GM19468 (cell line): ENCODE data around the gene CEP72.
"Not testable (repeated sequence)": the region's sequence is repeated elsewhere in the genome, so short reads cannot be mapped to it uniquely, and the experiment has no call there.

ENCODE experiments used
- ATAC-seq: cut with Tn5 transposase; IDR thresholded peaks from one replicate; pipeline ENCODE4 v1.9.1; 2021; ENCODE audit warnings: mild to moderate bottlenecking, moderate library complexity, moderate number of reproducible peaks; ENCODE audit not compliant: unreplicated experiment; ENCODE audit errors: extremely low read depth

CEP72 gene

DNA sequence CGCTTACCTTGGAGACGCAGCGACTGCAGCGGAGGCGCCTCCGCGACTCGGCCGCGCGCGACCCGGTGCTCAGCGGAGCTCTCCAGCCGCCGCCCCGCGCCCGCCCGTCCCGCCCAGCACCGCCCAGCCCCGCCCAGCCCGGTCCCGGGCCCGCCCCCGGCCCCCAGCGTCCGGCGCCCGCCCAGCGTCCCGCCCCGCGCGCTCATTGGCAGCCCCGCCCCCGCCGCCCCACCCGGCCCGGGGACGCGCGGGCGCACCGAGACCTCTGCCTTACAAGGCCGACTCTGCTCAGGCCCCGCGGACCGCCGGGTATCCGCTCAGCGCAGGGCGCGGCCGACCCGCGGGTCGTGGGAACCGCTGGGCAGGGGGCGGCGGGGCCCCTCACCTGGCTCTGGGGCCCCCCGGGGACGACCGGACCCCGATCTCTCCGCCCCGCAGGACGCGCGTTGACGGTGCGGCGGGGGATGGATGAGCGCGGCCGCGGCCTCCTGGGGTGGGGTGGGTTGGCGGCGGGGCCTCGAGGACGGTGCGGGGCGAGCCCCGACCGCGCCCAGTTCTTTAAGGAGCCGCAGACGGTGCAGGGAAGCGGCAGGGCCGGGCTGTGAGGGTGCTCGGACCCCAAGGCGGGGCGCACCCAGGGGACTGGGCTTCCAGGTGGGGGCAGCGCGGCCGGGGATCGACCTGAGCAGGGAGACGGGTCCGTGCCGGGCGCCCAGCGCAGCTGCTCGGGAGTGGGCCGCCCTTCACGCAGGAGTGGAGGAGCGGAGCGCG, 81.3 kb downstream of the CEP72 start, which contains the start of gene TPPP:
Gene TPPP, minus strand, starts transcription at position 82 of the 771 bp plus-strand sequence. CDS start 15,292 bp downstream, outside the sequence.
- not testable (repeated sequence) for ATAC-seq

DNA sequence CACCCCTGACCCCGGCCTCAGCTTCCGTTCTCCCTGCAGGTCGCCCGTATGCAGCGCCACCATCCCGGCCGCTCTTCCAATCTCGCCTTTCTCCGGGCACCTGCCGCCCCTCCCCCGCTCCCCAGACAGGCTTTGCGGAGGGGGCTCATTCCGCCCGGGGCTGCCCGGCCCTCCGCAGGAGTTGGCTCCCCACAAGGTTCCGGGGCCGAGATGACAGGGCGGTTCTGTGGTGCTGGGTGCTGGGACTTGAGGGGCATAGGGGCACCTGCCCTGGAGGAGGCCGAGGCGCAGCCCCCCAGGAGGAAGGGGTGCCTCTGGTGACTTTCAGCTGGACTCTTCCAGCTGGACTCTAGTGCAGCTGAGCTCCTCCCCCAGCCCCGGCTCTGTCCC, 81.9 kb downstream of the CEP72 start:
- ATAC-seq = not testable (repeated sequence)

DNA sequence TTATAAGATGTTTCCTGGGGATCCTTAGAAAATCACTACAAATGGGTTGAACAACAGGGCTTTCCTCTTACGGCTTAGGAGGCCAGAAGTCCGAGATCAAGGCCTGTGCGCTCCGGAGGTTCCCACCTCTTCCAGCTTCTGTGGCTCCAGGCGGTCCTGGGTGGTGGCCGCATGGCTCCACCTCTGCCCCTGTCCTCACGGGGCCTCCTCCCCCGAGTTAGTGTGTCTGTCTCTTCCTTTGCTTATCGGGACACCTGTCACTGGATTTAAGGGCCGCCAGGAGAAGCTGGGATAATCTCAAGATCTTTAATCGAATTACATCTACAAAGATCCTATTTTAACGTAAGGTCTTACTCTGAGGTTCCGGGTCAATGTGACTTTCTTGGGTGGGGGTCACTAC, 83.3 kb downstream of the CEP72 start:
- not testable (repeated sequence) for ATAC-seq

DNA sequence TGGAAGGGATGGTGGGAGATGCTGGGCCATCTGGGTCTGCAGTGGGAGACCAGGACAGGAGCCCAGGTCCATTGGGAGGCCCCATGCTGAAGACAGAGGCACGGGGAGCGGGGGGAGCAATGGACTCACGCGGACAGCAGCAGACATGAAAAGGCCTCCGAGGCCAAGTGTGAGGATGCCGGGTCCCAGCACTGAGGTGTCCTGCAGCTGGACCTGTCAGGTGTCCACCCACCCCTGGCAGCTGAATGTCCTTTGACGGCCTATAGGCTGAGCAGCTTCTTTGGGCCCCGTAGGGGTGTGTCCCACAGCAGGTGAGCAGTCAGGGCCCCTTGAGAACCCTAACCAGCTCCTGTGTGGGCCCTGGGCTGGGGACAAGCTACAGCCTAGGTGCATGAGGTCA, 84.1 kb downstream of the CEP72 start:
- ATAC-seq = not testable (repeated sequence)

DNA sequence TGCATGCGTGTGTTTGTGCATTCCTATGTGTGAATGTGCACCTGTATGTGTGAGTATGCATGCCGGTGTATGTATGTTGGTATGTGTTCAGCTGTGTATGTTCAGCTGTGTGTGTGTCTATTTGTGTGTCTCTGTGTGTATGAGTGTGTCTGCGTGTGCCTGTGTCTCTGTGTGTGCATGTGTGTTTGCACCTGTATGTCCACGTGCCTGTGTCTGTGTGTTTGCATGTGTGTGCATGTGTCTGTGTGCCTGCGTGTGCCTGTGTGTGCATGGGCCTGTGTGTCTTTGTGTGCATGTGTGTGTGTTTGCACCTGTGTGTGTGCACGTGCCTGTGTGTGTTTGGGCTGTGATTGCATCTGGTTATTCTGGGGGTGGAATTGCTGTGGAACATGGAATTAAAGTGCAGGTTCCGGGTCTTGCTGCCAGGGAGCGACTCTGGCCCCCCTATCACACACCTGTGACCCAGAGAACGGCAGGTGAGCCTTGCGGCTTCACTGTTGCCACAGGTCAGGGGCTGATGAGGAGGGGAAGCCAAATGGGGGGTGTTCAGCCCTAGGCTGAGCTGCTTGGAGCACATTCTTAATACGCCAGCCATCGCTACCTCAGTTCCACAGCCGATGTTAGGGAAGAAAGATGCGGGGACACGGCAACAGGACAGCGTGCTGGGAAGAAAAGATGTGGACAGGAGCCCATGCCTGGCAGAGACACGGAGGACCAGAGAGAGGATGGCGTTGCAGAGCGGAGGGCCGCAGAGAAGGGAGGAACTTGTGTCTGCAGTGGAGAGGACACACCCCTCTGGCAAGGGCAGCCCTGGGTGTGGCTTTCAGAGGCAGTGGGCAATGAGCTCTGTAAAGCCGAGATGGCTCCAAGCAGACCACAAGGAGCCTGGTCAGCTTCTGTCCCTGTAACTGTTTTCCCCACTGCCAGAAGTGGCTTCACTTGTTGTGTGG, 84.9 kb downstream of the CEP72 start:
- ATAC-seq = not testable (repeated sequence)
